ENCODE data around the gene PARD3. TPM values are rescaled to one million over a fixed set of nuclear protein-coding genes. Genes with fewer than 3 reads are reported as not detected.

Gene PARD3
- total RNA-seq, 1 donor from 2014 or later = 27.7 TPM

DNA sequence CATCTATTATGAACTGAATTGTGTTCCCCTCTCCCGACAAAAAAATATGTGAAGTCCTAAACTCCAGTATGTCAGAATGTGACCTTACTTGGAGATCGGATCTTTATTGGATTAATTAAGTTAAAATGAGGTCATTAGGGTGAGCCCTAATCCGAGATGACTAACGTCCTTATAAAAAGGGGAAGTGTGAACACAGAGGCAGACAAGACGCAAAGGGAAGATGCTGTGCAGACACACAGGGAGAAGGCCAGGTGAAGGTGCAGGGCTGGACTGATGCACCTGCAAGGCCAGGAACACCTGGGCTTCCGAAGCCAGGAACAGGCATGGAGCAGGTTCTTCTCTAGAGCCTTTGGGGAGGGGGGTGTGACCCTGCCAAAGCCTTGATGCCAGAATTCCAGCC lies 187.8 kb downstream of the PARD3 start:
- DNase-seq (ENCODE audit: low spot score) = no peak

DNA sequence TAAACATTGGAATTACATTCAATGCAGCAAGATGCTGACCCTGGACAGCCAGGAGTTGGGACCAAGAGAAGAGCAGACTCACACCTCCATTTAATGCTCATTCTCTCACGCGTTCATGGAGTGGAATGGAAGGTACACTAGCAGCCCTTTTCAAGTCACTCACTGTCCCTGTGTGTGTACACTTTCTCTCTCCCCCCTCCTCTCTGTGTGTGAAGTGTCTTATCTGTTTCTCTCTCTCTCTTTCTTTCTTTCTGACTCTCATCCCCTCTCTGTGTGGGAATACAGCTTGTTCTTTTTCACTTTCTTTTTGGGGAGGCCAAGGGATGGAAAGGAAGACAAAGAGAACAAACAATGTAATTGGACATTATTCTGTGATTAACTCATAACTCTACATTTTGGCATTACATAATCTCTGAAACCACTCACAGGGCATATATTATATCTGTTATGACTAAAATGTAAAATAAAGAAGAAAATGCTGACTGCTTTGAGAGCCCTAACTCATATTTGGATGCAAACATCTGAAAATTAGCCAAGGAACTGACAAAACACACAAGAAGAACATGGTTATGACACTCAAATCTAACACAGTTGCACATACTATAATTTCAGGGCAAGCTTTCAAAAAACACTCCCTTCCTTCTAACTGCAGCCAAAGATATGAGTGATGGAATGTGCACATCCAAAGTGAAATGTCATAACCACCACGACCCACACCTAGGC lies 188.8 kb downstream of the PARD3 start:
- DNase-seq (ENCODE audit: low spot score) = no peak

DNA sequence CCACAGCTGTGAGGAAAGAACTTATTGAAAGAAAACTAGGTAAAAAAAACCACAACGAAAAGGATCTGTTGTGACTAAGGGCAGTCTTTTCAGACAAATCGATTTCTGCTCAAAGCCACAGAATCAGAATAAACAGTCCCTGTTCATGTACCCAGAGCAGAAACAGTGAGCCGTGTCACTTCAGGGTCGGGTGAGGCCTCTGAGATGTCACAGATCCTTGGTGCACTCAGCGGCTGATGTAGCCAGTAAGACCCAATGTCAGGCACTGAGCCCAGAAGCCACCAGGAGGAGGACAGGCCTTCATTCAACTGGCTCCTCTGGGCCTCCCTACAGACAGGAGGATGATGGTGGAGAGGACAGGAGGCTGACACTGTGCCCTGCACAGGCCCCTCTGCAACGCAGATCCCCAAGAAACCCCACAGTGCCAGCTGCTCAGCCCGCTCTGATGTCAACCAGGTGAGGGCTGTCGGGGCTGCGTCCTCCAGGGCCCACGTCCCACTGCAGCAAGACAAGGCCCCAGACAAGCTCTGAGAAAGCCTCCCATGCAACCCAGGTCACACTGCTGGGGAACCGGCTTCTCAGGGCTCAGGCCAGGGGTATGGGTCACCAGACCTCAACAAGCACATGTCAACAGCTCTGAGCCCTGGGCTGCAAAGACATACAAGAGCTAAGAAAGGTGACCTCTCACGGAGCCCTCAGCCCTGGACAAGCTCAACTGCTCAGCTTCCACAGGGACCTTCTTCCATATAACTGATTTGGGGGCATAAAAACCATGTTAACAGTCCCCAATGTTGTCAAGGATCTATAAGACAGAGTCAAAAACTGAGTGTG lies 190.6 kb downstream of the PARD3 start:
- DNase-seq (ENCODE audit: low spot score) = no peak

DNA sequence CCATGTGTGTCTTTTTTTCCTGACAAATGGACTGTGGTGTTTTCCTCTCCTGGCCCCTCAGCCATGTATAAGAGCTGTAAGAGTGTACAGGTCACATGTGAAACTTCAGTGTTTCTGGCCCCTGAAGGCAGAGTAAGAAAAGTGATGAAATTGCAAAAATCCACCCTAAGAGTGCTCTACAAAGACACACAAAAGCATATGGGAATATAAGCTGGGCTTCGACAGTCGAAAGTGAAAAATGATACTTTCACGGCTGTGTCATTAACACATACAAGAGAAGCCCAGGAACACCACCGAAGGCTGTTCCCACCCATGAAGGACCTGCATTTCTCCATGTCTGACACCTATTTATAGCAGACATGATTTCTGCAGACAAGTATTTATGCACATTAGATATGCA lies 192.2 kb downstream of the PARD3 start:
- no peak for DNase-seq (ENCODE audit: low spot score)

DNA sequence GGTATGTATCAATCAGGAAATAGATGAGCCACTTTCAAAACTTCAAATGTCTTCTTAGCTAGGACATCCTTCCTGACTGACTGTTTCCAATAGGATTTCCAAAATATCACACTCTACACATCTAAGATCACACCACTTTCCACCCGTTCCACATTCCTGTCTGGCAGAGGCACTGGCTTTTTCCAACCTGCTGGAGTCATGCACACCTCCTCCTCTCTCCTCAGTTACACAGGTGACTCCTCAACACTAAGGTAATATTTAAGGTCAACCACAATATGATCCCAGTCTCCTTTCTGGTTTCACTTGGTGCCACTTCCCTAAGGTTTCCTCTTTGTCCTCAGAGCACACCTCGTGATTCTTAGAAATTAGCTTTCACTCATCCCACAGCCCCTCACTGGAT lies 196.5 kb downstream of the PARD3 start:
- DNase-seq (ENCODE audit: low spot score) = no peak

DNA sequence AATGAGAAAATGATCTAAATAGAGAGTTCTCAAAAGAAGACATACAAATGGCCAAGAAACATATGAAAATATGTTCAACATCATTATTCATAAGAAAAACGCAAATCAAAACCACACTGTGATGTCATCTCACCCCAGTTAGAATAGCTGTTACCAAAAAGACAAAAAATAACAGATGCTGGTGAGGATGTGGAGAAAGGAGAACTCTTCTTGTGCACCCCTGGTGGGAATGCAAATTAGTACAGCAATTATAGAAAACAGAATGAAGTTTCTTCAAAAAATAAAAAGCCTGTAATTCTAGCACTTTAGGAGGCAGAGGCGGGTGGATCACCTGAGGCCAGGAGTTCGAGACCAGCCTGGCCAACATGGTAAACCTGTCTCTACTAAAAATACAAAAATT lies 199.3 kb downstream of the PARD3 start:
- DNase-seq (ENCODE audit: low spot score) = no peak

DNA sequence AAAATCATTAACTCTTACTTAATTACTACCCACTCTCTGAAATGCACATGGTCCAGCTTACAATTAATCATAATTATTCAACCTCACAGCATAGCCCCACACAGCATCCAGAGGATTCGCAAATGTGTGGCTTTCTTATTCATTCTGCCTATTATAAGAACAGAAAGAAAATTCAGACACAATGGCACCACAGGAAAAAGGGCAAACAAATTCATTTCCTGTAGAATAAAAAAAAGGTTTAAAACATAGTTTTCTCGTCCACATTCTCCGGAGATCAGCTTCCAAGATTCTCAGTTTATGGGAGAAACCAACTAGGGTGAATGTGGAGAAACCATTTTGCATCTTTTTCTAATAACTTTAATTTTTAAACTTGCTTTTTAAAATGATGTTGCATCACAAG lies 201.6 kb downstream of the PARD3 start:
- DNase-seq (ENCODE audit: low spot score) = no peak

DNA sequence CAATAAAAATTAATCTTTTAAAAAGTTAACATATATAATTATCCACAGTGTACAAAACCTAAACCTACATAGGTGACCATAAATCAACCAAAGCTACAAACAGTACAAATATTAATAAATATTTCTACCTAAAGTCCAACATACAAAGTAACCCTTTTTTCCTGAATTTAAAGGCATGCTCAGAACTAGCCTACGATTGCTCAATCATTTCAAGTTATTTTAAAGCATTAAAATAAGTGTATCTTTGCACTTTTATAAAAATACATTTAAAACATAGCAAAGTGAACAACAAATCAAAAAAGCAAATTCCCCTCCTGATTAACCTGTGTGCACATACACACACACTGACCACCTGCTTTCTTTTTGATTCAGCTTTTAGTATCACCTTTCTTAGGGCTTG lies 202.2 kb downstream of the PARD3 start:
- DNase-seq (ENCODE audit: low spot score) = no peak

DNA sequence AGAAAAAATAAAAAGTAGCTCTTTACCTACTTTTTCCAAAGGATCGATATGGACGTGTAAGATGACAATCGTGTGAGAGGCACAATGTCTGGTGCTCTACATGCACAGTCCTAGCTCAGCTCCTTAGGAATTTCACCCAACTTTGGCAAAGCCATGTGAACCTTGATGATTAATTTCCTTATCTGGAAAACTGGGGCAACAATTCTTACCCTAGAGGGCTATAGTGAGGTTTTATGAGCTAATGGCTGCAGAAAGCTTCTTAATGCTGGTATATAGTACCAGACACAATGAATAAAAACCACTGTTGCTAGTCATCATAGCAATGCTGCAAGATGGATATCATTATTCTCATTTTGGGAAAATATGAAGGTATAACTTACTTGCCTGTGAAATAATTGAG lies 202.7 kb downstream of the PARD3 start:
- DNase-seq (ENCODE audit: low spot score) = no peak

DNA sequence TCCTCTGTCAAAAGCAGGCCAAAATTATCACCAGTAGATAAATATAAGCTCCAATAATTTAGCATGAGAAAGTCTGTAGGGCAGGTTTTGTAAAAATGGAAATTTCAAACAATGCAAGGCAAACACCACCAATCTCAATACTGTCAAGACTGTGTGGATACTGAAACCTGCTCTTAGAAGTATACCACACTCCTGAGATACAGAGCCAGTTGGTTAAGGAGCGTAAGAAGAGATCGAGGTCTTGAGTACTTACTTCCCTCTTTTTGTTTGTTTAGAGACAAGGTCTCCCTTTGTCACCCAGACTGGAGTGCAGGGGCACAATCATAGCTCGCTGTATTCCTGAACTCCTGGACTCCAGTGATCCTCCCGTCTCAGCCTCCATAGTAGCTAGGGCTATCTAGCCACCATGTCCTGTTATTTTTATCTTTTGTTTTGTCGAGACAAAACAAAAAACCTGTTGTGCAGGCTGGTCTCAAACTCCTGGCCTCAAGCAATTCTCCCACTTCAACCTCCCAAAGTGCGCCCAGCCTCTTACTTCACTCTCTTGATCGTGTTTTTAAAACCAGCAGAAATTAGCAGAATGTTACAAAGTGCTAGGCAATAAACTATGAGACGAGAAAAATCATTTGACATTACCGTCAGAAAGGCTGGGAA lies 205.7 kb downstream of the PARD3 start:
- DNase-seq (ENCODE audit: low spot score) = no peak

DNA sequence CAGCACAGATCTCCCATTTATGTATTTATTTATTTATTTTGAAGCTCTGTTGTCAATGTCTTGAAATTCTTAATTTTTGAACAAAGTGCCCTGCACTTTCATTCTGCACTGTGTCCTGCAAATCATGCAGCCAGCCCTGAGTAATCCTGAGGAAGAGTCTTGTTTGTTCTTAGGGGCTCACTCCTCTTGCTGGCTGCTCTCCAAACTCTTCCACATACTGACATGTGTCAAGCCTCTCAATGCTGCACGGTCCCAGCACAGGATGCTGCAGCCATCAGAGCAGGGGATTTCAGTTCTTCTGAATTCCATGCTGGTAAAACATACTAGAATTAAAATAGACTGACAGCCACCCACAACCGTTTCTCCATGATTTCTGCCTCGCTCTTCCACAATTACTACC lies 207.2 kb downstream of the PARD3 start:
- DNase-seq (ENCODE audit: low spot score) = no peak

DNA sequence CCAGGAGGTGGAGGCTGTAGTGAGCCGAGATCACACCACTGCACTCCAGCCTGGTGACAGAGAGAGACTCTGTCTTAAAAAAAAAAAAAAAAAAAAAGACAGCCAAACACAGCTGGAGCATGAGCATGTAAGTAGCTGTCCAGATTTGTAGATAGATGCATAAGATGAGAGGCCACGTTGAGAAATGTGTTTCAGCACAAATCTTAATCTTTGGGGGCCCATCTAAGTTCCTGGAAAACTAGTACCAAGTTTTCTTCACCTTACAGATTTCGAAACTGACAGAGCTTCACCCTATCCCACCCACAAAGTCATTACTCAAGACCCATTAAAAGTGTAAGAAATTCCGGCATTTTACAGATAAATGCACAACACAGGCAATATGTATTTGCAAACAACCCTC lies 208.2 kb downstream of the PARD3 start:
- DNase-seq (ENCODE audit: low spot score) = no peak

DNA sequence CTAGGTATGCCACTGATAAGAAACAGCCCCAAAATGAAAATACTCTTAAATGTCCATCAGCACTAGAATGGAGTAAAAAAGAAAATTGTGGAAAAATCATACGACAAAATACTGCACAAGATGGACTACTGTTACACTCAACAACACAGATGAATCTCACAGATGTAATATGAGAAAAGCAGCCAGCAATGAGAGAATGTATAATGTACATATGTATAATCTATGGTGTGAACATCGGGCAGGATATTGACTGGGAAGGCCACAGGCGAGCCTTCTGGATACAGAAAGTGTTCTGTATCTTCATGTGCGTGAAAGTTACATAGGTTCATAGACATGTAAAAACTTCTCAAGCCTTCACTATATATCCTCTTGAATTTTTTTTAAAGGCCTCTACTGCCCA lies 212.6 kb downstream of the PARD3 start:
- DNase-seq (ENCODE audit: low spot score) = no peak

DNA sequence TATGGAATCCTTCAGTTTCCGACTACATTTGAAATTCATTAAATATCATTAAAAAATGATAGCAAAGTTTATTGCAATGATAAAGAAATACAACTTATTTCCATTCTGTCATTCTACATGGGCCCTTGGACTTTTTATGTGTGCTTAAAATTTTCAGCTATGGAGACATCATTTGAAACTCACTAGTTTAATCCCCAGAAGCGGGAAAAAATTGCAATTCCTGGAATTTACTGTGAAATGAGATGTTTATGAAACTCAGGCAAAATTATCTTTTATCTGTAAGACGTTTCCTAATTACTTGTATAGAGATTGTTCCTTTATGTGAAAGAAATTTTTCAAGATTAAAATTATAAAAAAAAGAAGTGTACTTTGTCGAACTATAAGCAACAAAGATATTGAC lies 213.4 kb downstream of the PARD3 start:
- DNase-seq (ENCODE audit: low spot score) = no peak

DNA sequence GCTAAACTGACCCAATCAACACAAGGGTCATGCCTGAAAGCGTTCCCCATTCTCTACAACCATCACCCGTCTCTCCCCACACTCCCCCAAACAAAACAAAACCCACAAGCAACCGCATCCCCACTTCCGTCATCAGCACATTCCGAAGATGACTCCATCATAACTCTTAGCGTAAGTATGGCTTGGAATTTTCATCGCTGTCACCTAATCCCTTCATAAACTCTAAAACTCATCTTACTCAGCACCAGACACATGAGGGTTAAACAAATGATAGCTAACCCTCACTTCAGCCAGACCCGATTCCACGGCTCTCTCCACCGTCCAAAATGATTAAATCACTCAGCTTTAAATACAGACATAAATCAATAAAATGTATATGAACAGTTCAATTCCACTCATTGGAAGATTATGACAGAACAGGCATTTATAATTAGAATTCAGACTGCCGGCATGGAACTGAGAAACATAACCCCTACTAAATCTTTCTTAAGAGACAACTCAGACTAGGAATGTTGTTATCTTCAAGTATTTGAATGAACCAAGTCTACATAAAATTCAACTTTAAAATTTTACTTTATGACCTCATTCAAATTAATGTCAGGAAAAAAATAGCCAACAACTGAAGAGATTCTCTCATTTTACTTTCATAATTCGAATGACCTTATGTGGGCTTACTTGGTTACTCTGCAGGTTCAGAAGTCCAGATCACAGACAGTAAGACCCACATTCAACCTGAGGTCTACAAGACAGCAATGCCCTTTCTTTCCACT lies 215.9 kb downstream of the PARD3 start:
- DNase-seq (ENCODE audit: low spot score) = no peak

DNA sequence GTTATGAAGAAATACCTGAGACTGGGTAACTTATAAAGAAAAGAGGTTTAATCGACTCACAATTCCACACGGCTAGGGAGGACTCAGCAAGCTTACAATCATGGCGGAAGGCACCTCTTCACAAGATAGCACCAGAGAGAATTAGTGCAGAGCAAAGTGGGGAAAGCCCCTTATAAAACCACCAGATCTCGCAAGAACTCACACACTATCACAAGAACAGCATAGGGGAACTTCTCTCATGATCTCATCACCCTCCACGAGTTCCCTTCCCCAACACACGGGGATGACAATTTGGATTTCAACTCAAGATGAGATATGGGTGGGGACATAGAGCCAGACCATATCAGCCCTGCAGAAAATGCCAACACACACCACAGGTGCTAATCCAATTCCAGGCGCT lies 218.7 kb downstream of the PARD3 start:
- no peak for DNase-seq (ENCODE audit: low spot score)

DNA sequence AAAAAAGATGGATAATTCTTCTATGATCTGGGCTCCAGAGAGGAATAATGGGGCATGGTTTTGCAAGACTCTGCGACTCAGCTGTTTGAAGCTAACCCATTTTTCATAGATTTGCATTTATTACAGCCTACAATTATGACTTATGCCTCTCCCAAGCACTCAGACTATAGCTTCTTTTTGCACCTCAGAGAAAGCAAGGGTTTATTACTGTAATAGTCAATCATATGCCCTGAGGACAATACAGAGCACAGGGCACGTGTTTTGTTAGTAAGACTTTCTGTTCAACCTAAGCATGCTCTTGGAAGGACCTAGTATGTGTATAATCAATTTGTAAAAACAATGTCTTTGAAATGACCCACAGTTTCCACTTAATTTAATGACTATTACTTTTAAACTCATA lies 221.2 kb downstream of the PARD3 start:
- no peak for DNase-seq (ENCODE audit: low spot score)

DNA sequence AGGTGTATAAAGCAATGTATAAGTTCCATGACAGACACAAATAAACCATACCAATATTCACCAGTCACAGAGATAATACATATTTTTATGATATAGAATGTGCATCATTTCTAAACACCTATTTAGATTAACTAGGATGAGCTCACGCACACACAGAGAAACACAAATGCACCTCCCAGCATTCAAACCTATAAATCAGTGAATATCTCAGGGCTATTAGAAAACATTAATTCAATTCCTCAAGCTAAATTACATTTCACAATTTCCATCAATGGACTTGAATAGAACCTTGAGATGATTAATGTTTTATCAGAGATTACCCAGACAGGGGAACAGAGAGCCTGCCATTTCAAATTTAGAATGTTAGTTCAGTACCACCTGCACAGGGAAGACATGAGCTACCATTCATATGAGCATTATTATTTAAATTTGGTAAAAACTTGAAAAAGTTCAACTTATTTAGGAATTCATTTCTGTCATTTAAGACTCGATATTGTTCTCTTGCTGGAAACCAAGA lies 221.7 kb downstream of the PARD3 start:
- no peak for DNase-seq (ENCODE audit: low spot score)

DNA sequence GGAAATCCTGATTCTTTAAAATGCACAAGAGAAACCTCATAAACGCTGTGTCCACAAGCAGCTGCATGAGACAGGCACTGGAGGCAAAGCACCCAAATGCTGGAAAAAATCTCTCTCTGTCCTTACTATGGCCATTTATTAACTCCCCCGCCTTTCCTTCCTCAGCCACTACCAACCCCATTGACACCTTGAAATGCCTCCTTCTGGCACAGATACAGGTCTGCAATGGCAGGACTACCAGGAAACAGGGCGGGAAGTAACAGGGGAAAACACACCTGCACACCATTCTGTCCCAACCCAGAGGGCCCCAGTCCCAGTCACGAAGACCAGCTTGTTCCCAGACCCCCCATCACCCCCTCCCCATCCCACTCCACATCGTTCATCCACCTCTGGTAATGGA lies 224.3 kb downstream of the PARD3 start:
- no peak for DNase-seq (ENCODE audit: low spot score)

DNA sequence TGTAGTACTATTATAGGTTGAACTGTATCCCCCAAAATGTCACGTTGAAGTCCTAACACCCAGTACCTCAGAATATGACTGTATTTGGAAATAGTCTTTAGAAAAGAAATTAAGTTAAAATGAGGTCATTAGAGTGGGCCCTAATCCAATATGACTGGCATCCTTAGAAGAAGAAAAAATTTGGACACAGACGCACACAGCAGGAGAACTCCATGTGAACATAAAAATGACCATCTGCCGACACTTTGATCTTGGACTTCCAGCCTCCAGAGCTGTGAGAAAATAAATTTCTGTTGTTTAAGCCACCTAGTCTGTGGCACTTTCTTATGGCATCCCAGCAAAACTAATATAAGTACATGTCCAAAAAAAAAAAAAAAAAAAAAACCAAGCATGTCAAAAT lies 225.8 kb downstream of the PARD3 start:
- no peak for DNase-seq (ENCODE audit: low spot score)

DNA sequence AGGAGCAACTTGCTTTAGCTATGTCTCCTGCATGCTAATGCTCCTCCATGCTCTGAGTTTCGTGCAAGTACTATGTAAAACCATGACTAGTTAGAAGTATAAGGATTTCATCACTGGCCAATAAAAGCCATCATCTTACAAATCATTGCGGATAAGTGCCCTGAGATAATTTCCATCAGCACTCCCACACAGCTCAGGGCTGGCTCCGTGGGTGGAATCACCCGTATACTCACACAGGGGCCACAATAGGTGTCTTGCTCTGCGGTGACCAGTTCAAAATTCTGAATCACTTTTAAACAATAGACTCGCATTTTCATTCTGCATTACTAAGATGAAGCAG lies 227.4 kb downstream of the PARD3 start:
- DNase-seq (ENCODE audit: low spot score) = no peak

Data from mesenteric fat pad (tissue), 1 donor.